B cell (primary cell): Measurements from ENCODE around the gene TRMT10B. TPM values are rescaled to one million over a fixed set of nuclear protein-coding genes. Genes with fewer than 3 reads are reported as not detected.

ENCODE experiments used
- ATAC-seq: fragments of 200-7000 bp; cut with Tn5 transposase; one replicate; pipeline ENCODE4 v1.10.0; 2021; ENCODE audit warnings: low read depth, mild to moderate bottlenecking, moderate number of reproducible peaks, moderate library complexity
- CTCF ChIA-PET: fragments of 350-600 bp; sonication (Branson Sonifier 250); formaldehyde crosslinking; loops from one replicate; lab custom pipeline; 2021; ENCODE audit warnings: antibody characterized with exemption, inconsistent platforms; lab: Charles Lee
- POLR2A ChIA-PET: fragments of 350-600 bp; sonication (Branson Sonifier 250); formaldehyde crosslinking; loops from one replicate; lab custom pipeline; 2021; ENCODE audit warnings: antibody characterized with exemption; lab: Charles Lee
- DNase-seq: peaks from one replicate; pipeline ENCODE4 v3.0.0; 2013
- H2AFZ ChIP-seq: 2 replicates; pipeline ENCODE4 v1.6.1; 2012; ENCODE audit warnings: mild to moderate bottlenecking, low read depth, low read length; ENCODE audit not compliant: insufficient read depth, poor library complexity, severe bottlenecking
- H3K27ac ChIP-seq, 2 donors: 1 replicate in 1 of 2; 2 replicates in 1 of 2; pipeline ENCODE4 v1.5.1; 2012 to 2013; ENCODE audit warnings: low read length in 2 of 2, mild to moderate bottlenecking in 2 of 2, moderate library complexity in 1 of 2
- H3K27me3 ChIP-seq, 4 experiments: fragments of 200-600 bp in 1 of 4; sonication (generic) in 1 of 4; replicated peaks in 1 of 4; 1 replicate in 2 of 4; 2 replicates in 2 of 4; pipeline versions ENCODE4 v1.6.1 to v1.7.0; 2013 to 2016; ENCODE audit warnings: low read length in 3 of 4, mild to moderate bottlenecking in 2 of 4, mixed read lengths in 1 of 4, moderate library complexity in 1 of 4; ENCODE audit not compliant: insufficient read depth in 4 of 4, control insufficient read depth in 3 of 4; ENCODE audit errors: control extremely low read depth in 1 of 4
- H3K36me3 ChIP-seq, 2 experiments: replicated peaks in 1 of 2; 1 replicate in 1 of 2; 2 replicates in 1 of 2; pipeline versions ENCODE4 v1.6.1 to v1.7.1; 2013; ENCODE audit warnings: low read length in 1 of 2; ENCODE audit not compliant: insufficient read depth in 2 of 2, control insufficient read depth in 1 of 2; ENCODE audit errors: control extremely low read depth in 1 of 2, extremely low read depth in 1 of 2
- H3K4me1 ChIP-seq, 2 donors: fragments of 200-600 bp in 1 of 2; sonication (generic) in 1 of 2; 1 replicate in 1 of 2; 2 replicates in 1 of 2; pipeline versions ENCODE4 v1.5.1 to v1.6.1; 2013 to 2017; ENCODE audit warnings: low read length in 2 of 2; ENCODE audit not compliant: control insufficient read depth in 2 of 2, insufficient read depth in 2 of 2
- H3K4me2 ChIP-seq: replicated peaks from 2 replicates; pipeline ENCODE3; 2012; ENCODE audit warnings: mild to moderate bottlenecking, low read depth, low read length; ENCODE audit not compliant: poor library complexity, severe bottlenecking
- H3K4me3 ChIP-seq, 5 experiments: fragments of 200-600 bp in 1 of 5; sonication (generic) in 1 of 5; 1 replicate in 3 of 5; 2 replicates in 2 of 5; pipeline versions ENCODE4 v1.5.1 to v1.7.0; 2011 to 2016; ENCODE audit warnings: low read length in 4 of 5, mild to moderate bottlenecking in 4 of 5, low read depth in 2 of 5, control low read depth in 1 of 5, moderate library complexity in 1 of 5; ENCODE audit not compliant: insufficient read depth in 1 of 5; ENCODE audit errors: control extremely low read depth in 1 of 5, extremely low read depth in 1 of 5
- H3K79me2 ChIP-seq: fragments of 200-600 bp; sonication (generic); one replicate; pipeline ENCODE4 v1.6.0; 2016; ENCODE audit warnings: low read length; ENCODE audit not compliant: control insufficient read depth, insufficient read depth
- H3K9ac ChIP-seq: fragments of 200-600 bp; sonication (generic); 2 replicates; pipeline ENCODE4 v1.6.1; 2017; ENCODE audit warnings: mild to moderate bottlenecking, low read length, moderate library complexity
- H3K9me3 ChIP-seq, 3 donors: one replicate each; pipeline versions ENCODE4 v1.6.1 to v1.7.1; 2013; ENCODE audit warnings: low read length in 2 of 3; ENCODE audit not compliant: control insufficient read depth in 2 of 3, insufficient read depth in 1 of 3; ENCODE audit errors: control extremely low read depth in 1 of 3
- H4K20me1 ChIP-seq: 2 replicates; pipeline ENCODE4 v1.6.0; 2012; ENCODE audit warnings: mild to moderate bottlenecking, low read length; ENCODE audit not compliant: insufficient read depth, control insufficient read depth, poor library complexity, severe bottlenecking
- H3K27ac Mint-ChIP-seq: one replicate; pipeline ENCODE4 v1.8.0; 2021; ENCODE audit warnings: mixed read lengths
- H3K27me3 Mint-ChIP-seq: one replicate; pipeline ENCODE4 v1.8.0; 2021; ENCODE audit warnings: mixed read lengths
- H3K4me1 Mint-ChIP-seq: one replicate; pipeline ENCODE4 v1.8.0; 2021; ENCODE audit warnings: mixed read lengths
- H3K4me3 Mint-ChIP-seq: one replicate; pipeline ENCODE4 v1.8.0; 2021; ENCODE audit warnings: mixed read lengths
- H3K9me3 Mint-ChIP-seq: one replicate; pipeline ENCODE4 v1.8.0; 2022; ENCODE audit warnings: mixed read lengths; ENCODE audit not compliant: insufficient read depth
- CTCF ChIP-seq: fragments of 200-600 bp; IDR thresholded peaks from one replicate; pipeline ENCODE4 v1.8.0; 2022; ENCODE audit warnings: antibody characterized with exemption, mild to moderate bottlenecking
- EZH2 ChIP-seq: IDR thresholded peaks from 2 replicates; pipeline ENCODE4 v1.6.1; 2012; ENCODE audit warnings: borderline replicate concordance, low read depth, mild to moderate bottlenecking, moderate library complexity, low read length; ENCODE audit not compliant: insufficient read depth, poor library complexity, severe bottlenecking
- WGBS: methylation state at CpG from one replicate; pipeline ENCODE4 v1.1.5; 2013; ENCODE audit warnings: missing lambda C conversion rate; ENCODE audit not compliant: insufficient coverage; 5-methylcytosine and 5-hydroxymethylcytosine counted together
- intact Hi-C: fragments of 100-400 bp; cut with micrococcal nuclease; formaldehyde crosslinking; loops from one replicate; pipeline ENCODE4 v1.10.0; 2022
- polyA plus RNA-seq: library from polyadenylated mRNA; depleted of rRNA; stranded (reverse); fragments of >200 nt; gene quantifications from 2 replicates; pipeline ENCODE4 v1.2.3, GENCODE V29; 2012
- total RNA-seq, 2 donors: library from RNA; stranded (reverse); fragments of 120-200 nt in 1 of 2; gene quantifications; 1 replicate in 1 of 2; 2 replicates in 1 of 2; pipeline versions ENCODE4 v1.2.3 to v1.2.4, GENCODE V29; 2013 to 2022

TRMT10B gene
- total and polyA plus RNA-seq, 2 donors (not counting 1 experiment from before 2014, with no cell fraction given): 18.1 to 27.8 TPM

- no peak overlapping the region for H3K4me3 Mint-ChIP-seq
- H3K27me3 Mint-ChIP-seq: peaks cover 19% of the 10 kb centered on the region
- no peaks in the 10 kb centered on the region for H3K79me2 ChIP-seq
- no peak overlapping the region for H2AFZ ChIP-seq
- ChIA-PET POLR2A (no interaction called here), CTCF (no interaction called here)
- no peaks in the 10 kb centered on the region for H4K20me1 ChIP-seq
- intact Hi-C loops: no loop called here
- no peaks in the 10 kb centered on the region for H3K4me1 Mint-ChIP-seq
- WGBS: 100% methylated on average over 2 of the region's 3 CpGs
- no peaks in the 10 kb centered on the region for H3K4me1 ChIP-seq
- H3K36me3 ChIP-seq: no peaks in the 10 kb centered on the region
- no peak overlapping the region for H3K4me3 ChIP-seq
- H3K27me3 ChIP-seq: no peaks in the 10 kb centered on the region
- H3K27ac Mint-ChIP-seq: no peak overlapping the region
- DNase-seq (no peak), ATAC-seq (no peak)
- H3K27ac ChIP-seq: no peak overlapping the region
- no peak overlapping the region for H3K4me2 ChIP-seq
- no peak for TF ChIP-seq CTCF
- no peak for TF ChIP-seq EZH2
- no peaks in the 10 kb centered on the region for H3K9me3 ChIP-seq
- no peaks in the 10 kb centered on the region for H3K9me3 Mint-ChIP-seq
- H3K9ac ChIP-seq: no peak overlapping the region
Measured at GRCh38 chr9:37705787-37706186, 47.8 kb upstream of the TRMT10B start.

- H3K4me1 ChIP-seq: no peaks in the 10 kb centered on the region
- H3K27ac Mint-ChIP-seq: no peak overlapping the region
- H3K9me3 Mint-ChIP-seq: no peaks in the 10 kb centered on the region
- WGBS: 100% methylated on average over 1 of the region's 3 CpGs
- H3K36me3 ChIP-seq: no peaks in the 10 kb centered on the region
- H3K27me3 ChIP-seq: no peaks in the 10 kb centered on the region
- no peak overlapping the region for H3K4me3 ChIP-seq
- no peak for ATAC-seq
- DNase-seq: no peak
- H3K9ac ChIP-seq: no peak overlapping the region
- ChIA-PET POLR2A (no interaction called here), CTCF (no interaction called here)
- TF ChIP-seq EZH2 (no peak), CTCF (no peak)
- no peak overlapping the region for H3K27ac ChIP-seq
- no peak overlapping the region for H3K4me3 Mint-ChIP-seq
- no peaks in the 10 kb centered on the region for H4K20me1 ChIP-seq
- no peak overlapping the region for H3K4me2 ChIP-seq
- intact Hi-C loops: no loop called here
- no peaks in the 10 kb centered on the region for H3K9me3 ChIP-seq
- H3K79me2 ChIP-seq: no peaks in the 10 kb centered on the region
- peaks cover 19% of the 10 kb centered on the region for H3K27me3 Mint-ChIP-seq
- no peak overlapping the region for H2AFZ ChIP-seq
- no peaks in the 10 kb centered on the region for H3K4me1 Mint-ChIP-seq
Measured at GRCh38 chr9:37706290-37706689, 47.3 kb upstream of the TRMT10B start.
